ENCODE measurements around the gene OS9.

DNA sequence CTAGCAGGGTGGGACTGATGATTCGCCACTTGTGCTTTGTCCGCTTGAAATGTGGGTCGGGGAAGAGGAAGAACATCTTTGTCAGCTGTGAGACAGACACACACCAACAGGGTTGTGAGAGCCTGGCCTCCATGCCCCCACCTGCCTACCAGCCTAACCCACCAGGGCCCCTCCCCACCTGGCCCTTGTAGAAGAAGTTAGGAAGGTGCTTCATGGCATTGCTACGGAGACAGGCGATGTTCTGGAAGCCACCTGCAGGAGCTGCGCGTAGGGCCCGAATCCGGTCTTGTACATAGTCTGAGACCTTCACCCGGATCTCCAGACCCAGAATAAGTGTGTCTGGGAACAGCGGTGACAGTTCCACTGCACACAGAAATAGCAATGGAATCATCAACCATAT lies 75.7 kb downstream of the OS9 start:
- TF ChIP-seq, protein P1, sequence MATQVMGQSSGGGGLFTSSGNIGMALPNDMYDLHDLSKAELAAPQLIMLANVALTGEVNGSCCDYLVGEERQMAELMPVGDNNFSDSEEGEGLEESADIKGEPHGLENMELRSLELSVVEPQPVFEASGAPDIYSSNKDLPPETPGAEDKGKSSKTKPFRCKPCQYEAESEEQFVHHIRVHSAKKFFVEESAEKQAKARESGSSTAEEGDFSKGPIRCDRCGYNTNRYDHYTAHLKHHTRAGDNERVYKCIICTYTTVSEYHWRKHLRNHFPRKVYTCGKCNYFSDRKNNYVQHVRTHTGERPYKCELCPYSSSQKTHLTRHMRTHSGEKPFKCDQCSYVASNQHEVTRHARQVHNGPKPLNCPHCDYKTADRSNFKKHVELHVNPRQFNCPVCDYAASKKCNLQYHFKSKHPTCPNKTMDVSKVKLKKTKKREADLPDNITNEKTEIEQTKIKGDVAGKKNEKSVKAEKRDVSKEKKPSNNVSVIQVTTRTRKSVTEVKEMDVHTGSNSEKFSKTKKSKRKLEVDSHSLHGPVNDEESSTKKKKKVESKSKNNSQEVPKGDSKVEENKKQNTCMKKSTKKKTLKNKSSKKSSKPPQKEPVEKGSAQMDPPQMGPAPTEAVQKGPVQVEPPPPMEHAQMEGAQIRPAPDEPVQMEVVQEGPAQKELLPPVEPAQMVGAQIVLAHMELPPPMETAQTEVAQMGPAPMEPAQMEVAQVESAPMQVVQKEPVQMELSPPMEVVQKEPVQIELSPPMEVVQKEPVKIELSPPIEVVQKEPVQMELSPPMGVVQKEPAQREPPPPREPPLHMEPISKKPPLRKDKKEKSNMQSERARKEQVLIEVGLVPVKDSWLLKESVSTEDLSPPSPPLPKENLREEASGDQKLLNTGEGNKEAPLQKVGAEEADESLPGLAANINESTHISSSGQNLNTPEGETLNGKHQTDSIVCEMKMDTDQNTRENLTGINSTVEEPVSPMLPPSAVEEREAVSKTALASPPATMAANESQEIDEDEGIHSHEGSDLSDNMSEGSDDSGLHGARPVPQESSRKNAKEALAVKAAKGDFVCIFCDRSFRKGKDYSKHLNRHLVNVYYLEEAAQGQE (IDR thresholded peaks at IDR 0.05) = no peak
- TF ChIP-seq, protein P2, sequence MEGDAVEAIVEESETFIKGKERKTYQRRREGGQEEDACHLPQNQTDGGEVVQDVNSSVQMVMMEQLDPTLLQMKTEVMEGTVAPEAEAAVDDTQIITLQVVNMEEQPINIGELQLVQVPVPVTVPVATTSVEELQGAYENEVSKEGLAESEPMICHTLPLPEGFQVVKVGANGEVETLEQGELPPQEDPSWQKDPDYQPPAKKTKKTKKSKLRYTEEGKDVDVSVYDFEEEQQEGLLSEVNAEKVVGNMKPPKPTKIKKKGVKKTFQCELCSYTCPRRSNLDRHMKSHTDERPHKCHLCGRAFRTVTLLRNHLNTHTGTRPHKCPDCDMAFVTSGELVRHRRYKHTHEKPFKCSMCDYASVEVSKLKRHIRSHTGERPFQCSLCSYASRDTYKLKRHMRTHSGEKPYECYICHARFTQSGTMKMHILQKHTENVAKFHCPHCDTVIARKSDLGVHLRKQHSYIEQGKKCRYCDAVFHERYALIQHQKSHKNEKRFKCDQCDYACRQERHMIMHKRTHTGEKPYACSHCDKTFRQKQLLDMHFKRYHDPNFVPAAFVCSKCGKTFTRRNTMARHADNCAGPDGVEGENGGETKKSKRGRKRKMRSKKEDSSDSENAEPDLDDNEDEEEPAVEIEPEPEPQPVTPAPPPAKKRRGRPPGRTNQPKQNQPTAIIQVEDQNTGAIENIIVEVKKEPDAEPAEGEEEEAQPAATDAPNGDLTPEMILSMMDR (IDR thresholded peaks at IDR 0.05; ENCODE audit: low read depth, low read length, missing input control) = no peak
- TF ChIP-seq JUND (IDR thresholded peaks at IDR 0.05) = no peak
- TF ChIP-seq FOXA1 (IDR thresholded peaks at IDR 0.05) = no peak
- TF ChIP-seq EGR1 (IDR thresholded peaks at IDR 0.05; ENCODE audit: low read depth in 2 of 2) = no peak
- TF ChIP-seq SP1 (IDR thresholded peaks at IDR 0.05) = no peak
- TF ChIP-seq, protein P3, sequence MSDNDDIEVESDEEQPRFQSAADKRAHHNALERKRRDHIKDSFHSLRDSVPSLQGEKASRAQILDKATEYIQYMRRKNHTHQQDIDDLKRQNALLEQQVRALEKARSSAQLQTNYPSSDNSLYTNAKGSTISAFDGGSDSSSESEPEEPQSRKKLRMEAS (IDR thresholded peaks at IDR 0.05) = no peak
- no peak for TF ChIP-seq GABPA (IDR thresholded peaks at IDR 0.05 in 1 of 2, conservative IDR thresholded peaks at IDR 0.05 in 1 of 2)
- TF ChIP-seq, protein P4, sequence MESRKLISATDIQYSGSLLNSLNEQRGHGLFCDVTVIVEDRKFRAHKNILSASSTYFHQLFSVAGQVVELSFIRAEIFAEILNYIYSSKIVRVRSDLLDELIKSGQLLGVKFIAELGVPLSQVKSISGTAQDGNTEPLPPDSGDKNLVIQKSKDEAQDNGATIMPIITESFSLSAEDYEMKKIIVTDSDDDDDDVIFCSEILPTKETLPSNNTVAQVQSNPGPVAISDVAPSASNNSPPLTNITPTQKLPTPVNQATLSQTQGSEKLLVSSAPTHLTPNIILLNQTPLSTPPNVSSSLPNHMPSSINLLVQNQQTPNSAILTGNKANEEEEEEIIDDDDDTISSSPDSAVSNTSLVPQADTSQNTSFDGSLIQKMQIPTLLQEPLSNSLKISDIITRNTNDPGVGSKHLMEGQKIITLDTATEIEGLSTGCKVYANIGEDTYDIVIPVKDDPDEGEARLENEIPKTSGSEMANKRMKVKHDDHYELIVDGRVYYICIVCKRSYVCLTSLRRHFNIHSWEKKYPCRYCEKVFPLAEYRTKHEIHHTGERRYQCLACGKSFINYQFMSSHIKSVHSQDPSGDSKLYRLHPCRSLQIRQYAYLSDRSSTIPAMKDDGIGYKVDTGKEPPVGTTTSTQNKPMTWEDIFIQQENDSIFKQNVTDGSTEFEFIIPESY (IDR thresholded peaks at IDR 0.05) = no peak
- TF ChIP-seq RAD21 (IDR thresholded peaks at IDR 0.05) = no peak
- TF ChIP-seq, protein P5, sequence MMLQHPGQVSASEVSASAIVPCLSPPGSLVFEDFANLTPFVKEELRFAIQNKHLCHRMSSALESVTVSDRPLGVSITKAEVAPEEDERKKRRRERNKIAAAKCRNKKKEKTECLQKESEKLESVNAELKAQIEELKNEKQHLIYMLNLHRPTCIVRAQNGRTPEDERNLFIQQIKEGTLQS (IDR thresholded peaks at IDR 0.05) = no peak
- TF ChIP-seq TAF1 (conservative IDR thresholded peaks at IDR 0.05) = no peak
- TF ChIP-seq YY1 (IDR thresholded peaks at IDR 0.05) = no peak
